ENCODE measurements around the gene PIM1.

DNA sequence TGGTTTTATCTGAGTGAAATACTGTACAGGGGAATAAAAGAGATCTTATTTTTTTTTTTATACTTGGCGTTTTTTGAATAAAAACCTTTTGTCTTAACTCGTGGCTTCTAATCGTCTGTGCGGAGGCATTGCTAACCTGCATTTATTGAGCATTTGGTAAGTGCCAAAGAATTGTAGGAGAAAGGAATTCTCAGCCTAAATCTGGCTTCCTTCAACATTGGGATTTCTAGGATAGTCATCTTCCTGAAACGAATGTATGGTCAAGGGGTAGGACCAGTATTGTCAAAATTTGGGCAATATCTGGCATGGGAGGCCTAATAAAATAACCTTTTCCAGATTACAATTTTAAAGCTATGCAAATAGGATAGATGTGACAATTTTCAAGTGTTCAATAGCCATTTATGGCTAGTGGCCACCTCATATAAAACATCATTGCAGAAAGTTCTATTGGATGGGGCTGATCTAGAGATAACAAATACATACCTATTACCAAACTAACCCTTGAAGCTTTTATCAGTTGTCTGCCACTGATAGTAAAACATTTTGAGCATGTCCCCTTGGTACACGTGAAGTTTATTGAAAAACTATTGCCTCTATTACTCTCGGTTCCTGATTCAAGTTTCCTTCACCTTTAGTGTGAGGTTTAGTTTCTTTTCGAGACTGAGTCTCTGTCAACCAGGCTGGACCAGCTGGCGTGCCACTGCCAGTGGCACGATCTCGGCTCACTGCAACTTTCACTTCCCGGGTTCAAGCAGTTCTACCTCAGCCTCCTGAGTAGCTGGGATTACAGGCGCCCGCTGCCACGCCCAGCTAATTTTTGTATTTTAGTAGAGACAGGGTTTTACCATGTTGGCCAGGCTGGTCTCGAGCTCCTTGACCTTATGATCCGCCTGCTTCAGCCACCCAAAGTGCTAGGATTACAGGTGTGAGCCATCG, 5.6 kb downstream of the PIM1 start:
- TF ChIP-seq, protein P1, sequence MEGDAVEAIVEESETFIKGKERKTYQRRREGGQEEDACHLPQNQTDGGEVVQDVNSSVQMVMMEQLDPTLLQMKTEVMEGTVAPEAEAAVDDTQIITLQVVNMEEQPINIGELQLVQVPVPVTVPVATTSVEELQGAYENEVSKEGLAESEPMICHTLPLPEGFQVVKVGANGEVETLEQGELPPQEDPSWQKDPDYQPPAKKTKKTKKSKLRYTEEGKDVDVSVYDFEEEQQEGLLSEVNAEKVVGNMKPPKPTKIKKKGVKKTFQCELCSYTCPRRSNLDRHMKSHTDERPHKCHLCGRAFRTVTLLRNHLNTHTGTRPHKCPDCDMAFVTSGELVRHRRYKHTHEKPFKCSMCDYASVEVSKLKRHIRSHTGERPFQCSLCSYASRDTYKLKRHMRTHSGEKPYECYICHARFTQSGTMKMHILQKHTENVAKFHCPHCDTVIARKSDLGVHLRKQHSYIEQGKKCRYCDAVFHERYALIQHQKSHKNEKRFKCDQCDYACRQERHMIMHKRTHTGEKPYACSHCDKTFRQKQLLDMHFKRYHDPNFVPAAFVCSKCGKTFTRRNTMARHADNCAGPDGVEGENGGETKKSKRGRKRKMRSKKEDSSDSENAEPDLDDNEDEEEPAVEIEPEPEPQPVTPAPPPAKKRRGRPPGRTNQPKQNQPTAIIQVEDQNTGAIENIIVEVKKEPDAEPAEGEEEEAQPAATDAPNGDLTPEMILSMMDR (IDR thresholded peaks at IDR 0.05) = no peak
- TF ChIP-seq, protein P2, sequence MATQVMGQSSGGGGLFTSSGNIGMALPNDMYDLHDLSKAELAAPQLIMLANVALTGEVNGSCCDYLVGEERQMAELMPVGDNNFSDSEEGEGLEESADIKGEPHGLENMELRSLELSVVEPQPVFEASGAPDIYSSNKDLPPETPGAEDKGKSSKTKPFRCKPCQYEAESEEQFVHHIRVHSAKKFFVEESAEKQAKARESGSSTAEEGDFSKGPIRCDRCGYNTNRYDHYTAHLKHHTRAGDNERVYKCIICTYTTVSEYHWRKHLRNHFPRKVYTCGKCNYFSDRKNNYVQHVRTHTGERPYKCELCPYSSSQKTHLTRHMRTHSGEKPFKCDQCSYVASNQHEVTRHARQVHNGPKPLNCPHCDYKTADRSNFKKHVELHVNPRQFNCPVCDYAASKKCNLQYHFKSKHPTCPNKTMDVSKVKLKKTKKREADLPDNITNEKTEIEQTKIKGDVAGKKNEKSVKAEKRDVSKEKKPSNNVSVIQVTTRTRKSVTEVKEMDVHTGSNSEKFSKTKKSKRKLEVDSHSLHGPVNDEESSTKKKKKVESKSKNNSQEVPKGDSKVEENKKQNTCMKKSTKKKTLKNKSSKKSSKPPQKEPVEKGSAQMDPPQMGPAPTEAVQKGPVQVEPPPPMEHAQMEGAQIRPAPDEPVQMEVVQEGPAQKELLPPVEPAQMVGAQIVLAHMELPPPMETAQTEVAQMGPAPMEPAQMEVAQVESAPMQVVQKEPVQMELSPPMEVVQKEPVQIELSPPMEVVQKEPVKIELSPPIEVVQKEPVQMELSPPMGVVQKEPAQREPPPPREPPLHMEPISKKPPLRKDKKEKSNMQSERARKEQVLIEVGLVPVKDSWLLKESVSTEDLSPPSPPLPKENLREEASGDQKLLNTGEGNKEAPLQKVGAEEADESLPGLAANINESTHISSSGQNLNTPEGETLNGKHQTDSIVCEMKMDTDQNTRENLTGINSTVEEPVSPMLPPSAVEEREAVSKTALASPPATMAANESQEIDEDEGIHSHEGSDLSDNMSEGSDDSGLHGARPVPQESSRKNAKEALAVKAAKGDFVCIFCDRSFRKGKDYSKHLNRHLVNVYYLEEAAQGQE (IDR thresholded peaks at IDR 0.05; ENCODE audit: insufficient read depth in 1 of 2, low read depth in 2 of 2, low read length in 1 of 2) = no peak
- TF ChIP-seq POLR2AphosphoS5 (IDR thresholded peaks at IDR 0.05; ENCODE audit: low read depth, low read length) = no peak
